Testis (tissue), 2 donors: Measurements from ENCODE around the gene AFP.

ENCODE experiments used
- POLR2A ChIP-seq: fragments of 450-650 bp; IDR thresholded peaks from one replicate; pipeline ENCODE4 v1.6.1; 2017; ENCODE audit warnings: antibody characterized with exemption, mild to moderate bottlenecking, moderate library complexity
- TF ChIP-seq, protein P1 (sequence below), 3 experiments: fragments of 450-650 bp in 2 of 3; fragments of 200-600 bp in 1 of 3; sonication (generic) in 1 of 3; IDR thresholded peaks; one replicate each; pipeline ENCODE4 v1.5.1; 2016 to 2019; ENCODE audit warnings: antibody characterized with exemption in 3 of 3, mild to moderate bottlenecking in 2 of 3, moderate library complexity in 1 of 3

DNA sequence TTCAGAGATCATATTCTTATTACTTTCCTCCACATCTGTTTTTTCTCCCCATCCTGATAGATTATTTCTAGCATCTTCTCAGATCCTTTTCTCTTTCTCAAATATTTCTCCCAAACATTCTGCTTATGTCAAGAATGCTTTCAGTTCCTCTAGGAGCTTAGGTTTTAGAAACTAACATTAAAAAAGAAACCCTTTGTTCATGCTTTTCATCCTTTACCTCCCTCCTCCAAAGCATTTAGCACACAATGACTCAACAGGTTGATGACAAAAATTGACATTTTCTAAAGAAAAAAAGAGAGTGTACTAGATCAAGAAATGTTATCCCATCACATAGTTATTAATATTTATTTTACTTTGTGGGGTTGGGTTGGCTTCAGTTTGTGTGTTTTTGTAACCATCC is 48.5 kb upstream of the AFP start:
- no peak for TF ChIP-seq POLR2A
- TF ChIP-seq, protein P1, sequence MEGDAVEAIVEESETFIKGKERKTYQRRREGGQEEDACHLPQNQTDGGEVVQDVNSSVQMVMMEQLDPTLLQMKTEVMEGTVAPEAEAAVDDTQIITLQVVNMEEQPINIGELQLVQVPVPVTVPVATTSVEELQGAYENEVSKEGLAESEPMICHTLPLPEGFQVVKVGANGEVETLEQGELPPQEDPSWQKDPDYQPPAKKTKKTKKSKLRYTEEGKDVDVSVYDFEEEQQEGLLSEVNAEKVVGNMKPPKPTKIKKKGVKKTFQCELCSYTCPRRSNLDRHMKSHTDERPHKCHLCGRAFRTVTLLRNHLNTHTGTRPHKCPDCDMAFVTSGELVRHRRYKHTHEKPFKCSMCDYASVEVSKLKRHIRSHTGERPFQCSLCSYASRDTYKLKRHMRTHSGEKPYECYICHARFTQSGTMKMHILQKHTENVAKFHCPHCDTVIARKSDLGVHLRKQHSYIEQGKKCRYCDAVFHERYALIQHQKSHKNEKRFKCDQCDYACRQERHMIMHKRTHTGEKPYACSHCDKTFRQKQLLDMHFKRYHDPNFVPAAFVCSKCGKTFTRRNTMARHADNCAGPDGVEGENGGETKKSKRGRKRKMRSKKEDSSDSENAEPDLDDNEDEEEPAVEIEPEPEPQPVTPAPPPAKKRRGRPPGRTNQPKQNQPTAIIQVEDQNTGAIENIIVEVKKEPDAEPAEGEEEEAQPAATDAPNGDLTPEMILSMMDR (IDR thresholded peaks at IDR 0.05) = no peak
